Psoas muscle (tissue), 8 donors: ENCODE results near the gene LGR5. TPM values are rescaled to one million over a fixed set of nuclear protein-coding genes. Genes with fewer than 3 reads are reported as not detected.

ENCODE experiments used
- ATAC-seq, 4 donors: fragments of 200-7000 bp; cut with Tn5 transposase; one replicate each; pipeline ENCODE4 v1.9.1; 2020; ENCODE audit warnings: moderate library complexity in 3 of 4, mild to moderate bottlenecking in 2 of 4
- DNase-seq, 2 donors: peaks; one replicate each; pipeline ENCODE4 v3.0.0-alpha.2; 2020
- H3K27ac ChIP-seq: fragments of 200-600 bp; one replicate; pipeline ENCODE4 v1.8.0; 2022
- H3K27me3 ChIP-seq, 3 donors: fragments of 200-600 bp in 1 of 3; one replicate each; pipeline versions ENCODE4 v1.6.1 to v1.8.0; 2013 to 2022; ENCODE audit warnings: low read length in 2 of 3, mild to moderate bottlenecking in 2 of 3, moderate library complexity in 1 of 3; ENCODE audit not compliant: insufficient read depth in 3 of 3
- H3K36me3 ChIP-seq, 2 donors: fragments of 200-600 bp in 1 of 2; one replicate each; pipeline versions ENCODE4 v1.6.1 to v1.8.0; 2013 to 2022; ENCODE audit warnings: low read depth in 1 of 2, mild to moderate bottlenecking in 1 of 2, moderate library complexity in 1 of 2; ENCODE audit not compliant: insufficient read depth in 1 of 2
- H3K4me1 ChIP-seq: fragments of 200-600 bp; one replicate; pipeline ENCODE4 v1.8.0; 2022
- H3K4me3 ChIP-seq: fragments of 200-600 bp; one replicate; pipeline ENCODE4 v1.8.0; 2022; ENCODE audit warnings: mild to moderate bottlenecking
- H3K9me3 ChIP-seq: fragments of 200-600 bp; one replicate; pipeline ENCODE4 v1.8.0; 2022
- CTCF ChIP-seq: fragments of 200-600 bp; IDR thresholded peaks from one replicate; pipeline ENCODE4 v1.8.0; 2022; ENCODE audit warnings: antibody characterized with exemption
- WGBS, 3 donors: extraction: QIAGEN DNeasy Blood & Tissue Kit; methylation state at CpG; one replicate each; pipeline versions ENCODE4 v1.1.6 to v1.1.7; 2013; 5-methylcytosine and 5-hydroxymethylcytosine counted together
- intact Hi-C, 2 donors: fragments of 100-400 bp; cut with DNase I; formaldehyde crosslinking; loops; one replicate each; pipeline versions ENCODE4 v1.11.0 to v1.14.2; 2022
- polyA plus RNA-seq, 3 donors: library from polyadenylated mRNA; stranded (reverse); fragments of 200-250 nt; gene quantifications; one replicate each; pipeline ENCODE4 v1.2.3, GENCODE V29; 2013
- total RNA-seq, 4 donors: library from RNA; stranded (reverse); fragmentation: NEBNext Ultra II Directional in 2 of 4; extraction: Animal tissue kit (Norgen Biotek cat#: 25700) in 2 of 4; gene quantifications; one replicate each; pipeline versions ENCODE4 v1.2.1 to v1.2.4, GENCODE V29; 2021 to 2023
- donor health status: healthy with polysubstance abuse.
- donor health status: DM: no; HTN: no; CAD: no; lungs with moderate emphysema.
- donor health status: Bipolar disorder and iron deficiency.
- donor health status: healthy.
- donor health status: DM: yes; HTN: yes; CAD: no.
- donor health status: DM: no; HTN: no; CAD: no.
- donor health status: DM: no; HTN: no; CAD: no.
- donor health status: DM: yes; HTN: yes; CAD: no.

Gene LGR5
- total and polyA plus RNA-seq, 7 donors: 0.04 to 19.5 (median 4.9) TPM

DNA sequence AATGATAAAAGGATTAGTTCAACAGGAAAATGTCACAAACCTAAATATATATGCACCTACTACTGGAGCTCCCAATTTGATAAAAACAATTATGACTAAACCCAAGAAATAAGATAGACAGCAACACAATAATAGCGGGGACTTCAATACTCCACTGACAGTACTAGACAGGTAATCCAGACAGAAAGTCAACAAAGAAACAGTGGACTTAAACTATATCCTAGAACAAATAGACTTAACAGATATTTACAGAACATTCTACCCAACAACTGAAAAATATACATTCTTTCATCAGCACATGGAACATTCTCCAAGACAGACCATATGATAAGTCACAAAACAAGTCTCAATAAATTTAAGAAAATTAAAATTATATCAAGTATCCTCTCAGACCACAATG, 28.0 kb upstream of the LGR5 start:
- Histone ChIP-seq H3K27ac (no peak overlapping the region), H3K4me1 (no peaks in the 10 kb centered on the region), H3K4me3 (no peak overlapping the region), H3K9me3 (peaks cover 15% of the 10 kb centered on the region), H3K36me3 (no peaks in the 10 kb centered on the region), H3K27me3 (no peaks in the 10 kb centered on the region)
- no peak for ATAC-seq
- no peak for DNase-seq
- TF ChIP-seq CTCF: no peak
- intact Hi-C loops: loop anchor here in 1 of 2 donors (10.0 kb wide), 1 partner anchor 143 kb away; no protein-coding TSS in a partner anchor
- WGBS, 3 donors: 97 to 100% (median 99%) methylated on average over 1 of the region's 1 CpG

GRCh38 chr12:71415336-71416231, 24.0 kb upstream of the LGR5 start:
- Histone ChIP-seq H3K36me3 (no peaks in the 10 kb centered on the region), H3K9me3 (peaks cover 7% of the 10 kb centered on the region), H3K27ac (no peak overlapping the region), H3K4me3 (no peak overlapping the region), H3K4me1 (no peaks in the 10 kb centered on the region), H3K27me3 (no peaks in the 10 kb centered on the region)
- DNase-seq (no peak), ATAC-seq (peak; percentile 86 to 97 (median 92))
- WGBS, 3 donors: 28 to 38% (median 29%) methylated on average over 7 of the region's 7 CpGs
- peak; percentile 85 for TF ChIP-seq CTCF
- intact Hi-C loops: loop anchor here (5.0 to 10.0 kb wide), 3 partner anchors 137 to 332 kb away; no protein-coding TSS in a partner anchor

DNA sequence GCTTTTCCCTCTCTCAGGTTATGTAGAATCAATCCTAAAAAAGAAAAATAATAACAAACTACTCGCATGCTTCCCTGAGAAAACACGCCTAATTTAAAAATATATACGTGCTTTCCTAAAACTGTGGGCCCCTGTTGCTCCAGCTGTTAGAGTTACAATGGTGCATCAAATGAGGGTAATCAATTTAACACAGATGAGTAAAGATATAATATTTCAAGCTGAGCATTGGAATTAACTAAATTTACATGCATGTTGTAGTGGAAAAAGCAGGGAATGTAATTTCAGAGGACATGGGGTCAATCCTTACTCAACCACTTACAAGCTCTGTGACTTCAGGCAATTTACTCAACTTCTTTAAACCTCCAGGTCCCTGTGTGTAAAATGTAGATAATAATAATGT, 22.4 kb upstream of the LGR5 start:
- DNase-seq (no peak), ATAC-seq (no peak)
- TF ChIP-seq CTCF: no peak
- Histone ChIP-seq H3K27me3 (no peaks in the 10 kb centered on the region), H3K4me1 (peaks cover 2% of the 10 kb centered on the region), H3K36me3 (no peaks in the 10 kb centered on the region), H3K4me3 (no peak overlapping the region), H3K9me3 (peaks cover 4% of the 10 kb centered on the region), H3K27ac (no peak overlapping the region)
- intact Hi-C loops: loop anchor here (5.0 to 10.0 kb wide), 3 partner anchors 135 to 330 kb away; no protein-coding TSS in a partner anchor
- WGBS, 3 donors: 61 to 63% (median 62%) methylated on average over 3 of the region's 3 CpGs

GRCh38 chr12:71420775-71421406, 18.7 kb upstream of the LGR5 start:
- Histone ChIP-seq H3K27me3 (no peaks in the 10 kb centered on the region), H3K4me1 (peaks cover 2% of the 10 kb centered on the region), H3K9me3 (no peaks in the 10 kb centered on the region), H3K36me3 (no peaks in the 10 kb centered on the region), H3K27ac (no peak overlapping the region), H3K4me3 (no peak overlapping the region)
- no peak for ATAC-seq
- 67 to 88% (median 83%) methylated on average over 2 of the region's 2 CpGs for WGBS, 3 donors
- no peak for TF ChIP-seq CTCF
- intact Hi-C loops: no loop called here
- DNase-seq: no peak
